ENCODE data around the gene PICALM.

- TF ChIP-seq CREB1 (IDR thresholded peaks at IDR 0.05; ENCODE audit: low read depth) = no peak
- TF ChIP-seq POLR2AphosphoS5 (IDR thresholded peaks at IDR 0.05; ENCODE audit: low read length) = no peak
- TF ChIP-seq, protein P1, sequence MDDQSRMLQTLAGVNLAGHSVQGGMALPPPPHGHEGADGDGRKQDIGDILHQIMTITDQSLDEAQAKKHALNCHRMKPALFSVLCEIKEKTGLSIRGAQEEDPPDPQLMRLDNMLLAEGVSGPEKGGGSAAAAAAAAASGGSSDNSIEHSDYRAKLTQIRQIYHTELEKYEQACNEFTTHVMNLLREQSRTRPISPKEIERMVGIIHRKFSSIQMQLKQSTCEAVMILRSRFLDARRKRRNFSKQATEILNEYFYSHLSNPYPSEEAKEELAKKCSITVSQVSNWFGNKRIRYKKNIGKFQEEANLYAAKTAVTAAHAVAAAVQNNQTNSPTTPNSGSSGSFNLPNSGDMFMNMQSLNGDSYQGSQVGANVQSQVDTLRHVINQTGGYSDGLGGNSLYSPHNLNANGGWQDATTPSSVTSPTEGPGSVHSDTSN (IDR thresholded peaks at IDR 0.05; ENCODE audit: insufficient replicate concordance, low read depth, low read length) = no peak
- no peak for TF ChIP-seq MTA3 (IDR thresholded peaks at IDR 0.05; ENCODE audit: borderline replicate concordance, low read length)
- TF ChIP-seq FOS (IDR thresholded peaks at IDR 0.05; ENCODE audit: borderline replicate concordance, extremely low read depth, insufficient read length) = no peak
- no peak for TF ChIP-seq TAF1 (IDR thresholded peaks at IDR 0.05; ENCODE audit: borderline replicate concordance, low read depth, low read length)
- TF ChIP-seq CTCF (IDR thresholded peaks at IDR 0.05 in 2 of 3, conservative IDR thresholded peaks at IDR 0.05 in 1 of 3; ENCODE audit: control insufficient read depth in 2 of 3, extremely low read depth in 1 of 3, insufficient read depth in 1 of 3, low read depth in 3 of 3, low read length in 3 of 3) = no peak
- no peak for TF ChIP-seq SP1 (IDR thresholded peaks at IDR 0.05; ENCODE audit: low read depth, low read length)
- no peak for TF ChIP-seq POLR2A (IDR thresholded peaks at IDR 0.05; ENCODE audit: low read depth, low read length)
- no peak for TF ChIP-seq ZZZ3 (IDR thresholded peaks at IDR 0.05; ENCODE audit: control insufficient read depth, insufficient read length, low read depth)
- no peak for TF ChIP-seq YY1 (IDR thresholded peaks at IDR 0.05; ENCODE audit: low read depth, low read length)
- no peak for TF ChIP-seq TARDBP (IDR thresholded peaks at IDR 0.05; ENCODE audit: borderline replicate concordance)
- TF ChIP-seq CEBPB (IDR thresholded peaks at IDR 0.05; ENCODE audit: borderline replicate concordance in 1 of 2, low read depth in 2 of 2, low read length in 2 of 2) = no peak
- no peak for TF ChIP-seq HDAC2 (IDR thresholded peaks at IDR 0.05)
These were observed 98.3 kb downstream of the PICALM start for GRCh38 chr11:85970593-85970992.

Data from GM12878 (cell line).